ENCODE measurements around the gene AMZ1.

The AMZ1 gene

DNA sequence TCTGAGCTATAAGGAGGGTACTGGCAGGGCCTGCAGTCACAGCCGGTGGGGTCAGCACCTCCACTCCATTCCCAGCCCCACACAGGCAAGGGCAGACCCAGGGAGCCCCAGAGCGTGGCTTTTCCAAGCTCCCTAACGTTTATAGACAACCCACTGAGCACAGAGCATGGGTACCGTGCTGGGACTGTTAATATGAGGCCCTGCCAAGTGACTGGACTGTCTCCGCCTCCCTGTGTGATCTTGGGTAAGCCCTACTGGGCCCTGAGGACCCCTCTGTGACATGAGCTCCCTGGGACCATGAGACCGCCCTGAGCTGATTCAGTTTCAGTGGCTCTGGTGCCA is 43.8 kb upstream of the AMZ1 start:
- no peak overlapping the region for H3K4me2 ChIP-seq (ENCODE audit: low read length)
- no peak overlapping the region for H3K4me3 ChIP-seq (ENCODE audit: low read depth, low read length)
- no peaks in the 10 kb centered on the region for H3K27me3 ChIP-seq (ENCODE audit: control insufficient read depth, insufficient read depth, low read length)
- H3K4me1 ChIP-seq = peaks cover 17% of the 10 kb centered on the region
- peaks cover 3% of the 10 kb centered on the region for H3K79me2 ChIP-seq
- H3K27ac ChIP-seq = no peak overlapping the region
- TF ChIP-seq, protein P1, sequence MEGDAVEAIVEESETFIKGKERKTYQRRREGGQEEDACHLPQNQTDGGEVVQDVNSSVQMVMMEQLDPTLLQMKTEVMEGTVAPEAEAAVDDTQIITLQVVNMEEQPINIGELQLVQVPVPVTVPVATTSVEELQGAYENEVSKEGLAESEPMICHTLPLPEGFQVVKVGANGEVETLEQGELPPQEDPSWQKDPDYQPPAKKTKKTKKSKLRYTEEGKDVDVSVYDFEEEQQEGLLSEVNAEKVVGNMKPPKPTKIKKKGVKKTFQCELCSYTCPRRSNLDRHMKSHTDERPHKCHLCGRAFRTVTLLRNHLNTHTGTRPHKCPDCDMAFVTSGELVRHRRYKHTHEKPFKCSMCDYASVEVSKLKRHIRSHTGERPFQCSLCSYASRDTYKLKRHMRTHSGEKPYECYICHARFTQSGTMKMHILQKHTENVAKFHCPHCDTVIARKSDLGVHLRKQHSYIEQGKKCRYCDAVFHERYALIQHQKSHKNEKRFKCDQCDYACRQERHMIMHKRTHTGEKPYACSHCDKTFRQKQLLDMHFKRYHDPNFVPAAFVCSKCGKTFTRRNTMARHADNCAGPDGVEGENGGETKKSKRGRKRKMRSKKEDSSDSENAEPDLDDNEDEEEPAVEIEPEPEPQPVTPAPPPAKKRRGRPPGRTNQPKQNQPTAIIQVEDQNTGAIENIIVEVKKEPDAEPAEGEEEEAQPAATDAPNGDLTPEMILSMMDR (IDR thresholded peaks at IDR 0.05) = no peak
- no peaks in the 10 kb centered on the region for H3K36me3 ChIP-seq (ENCODE audit: control insufficient read depth, insufficient read depth, low read length)
- H2AFZ ChIP-seq = no peak overlapping the region
- H3K9ac ChIP-seq = no peak overlapping the region
- no peaks in the 10 kb centered on the region for H3K9me3 ChIP-seq (ENCODE audit: control insufficient read depth, low read length)

DNA sequence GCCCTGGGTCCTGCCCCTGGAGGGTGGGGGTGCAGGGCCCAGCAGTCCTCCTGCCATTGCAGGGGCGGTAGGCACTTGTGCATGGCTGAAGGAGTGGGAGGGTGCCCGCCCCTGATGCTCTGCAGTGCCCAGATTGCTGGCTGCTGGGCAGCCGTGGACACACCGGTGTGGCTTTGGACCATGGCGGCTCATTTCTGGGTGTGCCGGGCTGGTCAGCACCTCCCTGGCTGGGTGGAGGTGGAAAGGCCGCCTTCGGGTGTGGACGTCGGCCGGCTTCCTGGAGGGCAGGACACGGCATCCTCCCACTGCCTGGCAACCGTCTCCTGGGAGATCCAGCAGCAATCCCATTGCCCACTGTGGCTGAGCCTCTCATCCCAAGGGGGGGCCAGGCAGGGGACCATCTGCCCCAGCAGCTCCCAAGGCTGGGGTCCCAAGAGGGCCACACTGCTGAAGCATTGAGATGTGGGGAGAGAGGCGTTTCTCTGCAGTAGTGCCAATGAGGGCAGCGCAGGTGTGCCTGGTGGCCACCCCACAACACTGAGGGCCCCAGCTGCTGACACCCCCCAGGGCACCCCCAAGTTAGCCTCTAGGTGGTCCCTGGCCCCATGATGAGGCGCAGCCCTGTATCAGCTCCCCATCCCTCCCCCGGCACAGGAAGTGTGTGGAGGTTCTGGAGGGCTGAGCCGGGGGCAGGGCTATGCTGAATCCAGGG is 43.3 kb upstream of the AMZ1 start:
- peaks cover 17% of the 10 kb centered on the region for H3K4me1 ChIP-seq
- H3K79me2 ChIP-seq = peaks cover 3% of the 10 kb centered on the region
- TF ChIP-seq, protein P1 (IDR thresholded peaks at IDR 0.05) = no peak
- no peaks in the 10 kb centered on the region for H3K27me3 ChIP-seq (ENCODE audit: control insufficient read depth, insufficient read depth, low read length)
- H3K9me3 ChIP-seq (ENCODE audit: control insufficient read depth, low read length) = no peaks in the 10 kb centered on the region
- no peak overlapping the region for H3K4me3 ChIP-seq (ENCODE audit: low read depth, low read length)
- no peak overlapping the region for H3K9ac ChIP-seq
- no peak overlapping the region for H3K27ac ChIP-seq
- no peak overlapping the region for H3K4me2 ChIP-seq (ENCODE audit: low read length)
- no peaks in the 10 kb centered on the region for H3K36me3 ChIP-seq (ENCODE audit: control insufficient read depth, insufficient read depth, low read length)
- H2AFZ ChIP-seq = no peak overlapping the region

- Histone ChIP-seq H3K4me1 (peaks cover 15% of the 10 kb centered on the region), H3K27ac (no peak overlapping the region), H3K9me3 (ENCODE audit: control insufficient read depth, low read length) (no peaks in the 10 kb centered on the region), H2AFZ (no peak overlapping the region), H3K79me2 (peaks cover 3% of the 10 kb centered on the region), H3K9ac (no peak overlapping the region), H3K4me3 (ENCODE audit: low read depth, low read length) (no peak overlapping the region), H3K27me3 (ENCODE audit: control insufficient read depth, insufficient read depth, low read length) (no peaks in the 10 kb centered on the region), H3K36me3 (ENCODE audit: control insufficient read depth, insufficient read depth, low read length) (no peaks in the 10 kb centered on the region), H3K4me2 (ENCODE audit: low read length) (no peak overlapping the region)
- TF ChIP-seq, protein P1 (IDR thresholded peaks at IDR 0.05) = no peak
Measured at GRCh38 chr7:2645274-2645868, 42.6 kb upstream of the AMZ1 start.

- peaks cover 6% of the 10 kb centered on the region for H3K4me1 ChIP-seq
- H3K27ac ChIP-seq = no peak overlapping the region
- peaks cover 3% of the 10 kb centered on the region for H3K79me2 ChIP-seq
- no peaks in the 10 kb centered on the region for H3K9me3 ChIP-seq (ENCODE audit: control insufficient read depth, low read length)
- no peaks in the 10 kb centered on the region for H3K27me3 ChIP-seq (ENCODE audit: control insufficient read depth, insufficient read depth, low read length)
- TF ChIP-seq, protein P1 (IDR thresholded peaks at IDR 0.05) = no peak
- H3K36me3 ChIP-seq (ENCODE audit: control insufficient read depth, insufficient read depth, low read length) = no peaks in the 10 kb centered on the region
- H3K9ac ChIP-seq = no peak overlapping the region
- no peak overlapping the region for H3K4me3 ChIP-seq (ENCODE audit: low read depth, low read length)
- H3K4me2 ChIP-seq (ENCODE audit: low read length) = no peak overlapping the region
- no peak overlapping the region for H2AFZ ChIP-seq
Measured at GRCh38 chr7:2646336-2646679, 41.7 kb upstream of the AMZ1 start.
